Activated B cell treated with CpG ODN at 0.5 μM for 24 hours (primary cell): ENCODE data around the gene ERC1. TPM values are rescaled to one million over a fixed set of nuclear protein-coding genes. Genes with fewer than 3 reads are reported as not detected.

Experiments
- ATAC-seq: fragments of 200-7000 bp; cut with Tn5 transposase; one replicate; pipeline ENCODE4 v1.10.0; 2021; ENCODE audit warnings: low read depth, mild to moderate bottlenecking, moderate library complexity
- CTCF ChIA-PET: fragments of 350-600 bp; sonication (Branson Sonifier 250); formaldehyde crosslinking; loops from one replicate; lab custom pipeline; 2021; ENCODE audit warnings: antibody characterized with exemption; lab: Charles Lee
- POLR2A ChIA-PET: fragments of 350-600 bp; sonication (Branson Sonifier 250); formaldehyde crosslinking; loops from one replicate; lab custom pipeline; 2021; ENCODE audit warnings: antibody characterized with exemption; lab: Charles Lee
- DNase-seq: peaks from one replicate; pipeline ENCODE4 v3.0.0; 2022
- H3K27ac Mint-ChIP-seq: one replicate; pipeline ENCODE4 v1.8.0; 2020; ENCODE audit warnings: mixed read lengths
- H3K27me3 Mint-ChIP-seq: one replicate; pipeline ENCODE4 v1.8.0; 2021; ENCODE audit warnings: mixed read lengths
- H3K36me3 Mint-ChIP-seq: one replicate; pipeline ENCODE4 v1.8.0; 2021; ENCODE audit warnings: low read depth, mixed read lengths
- H3K4me1 Mint-ChIP-seq: one replicate; pipeline ENCODE4 v1.8.0; 2021; ENCODE audit warnings: mixed read lengths
- H3K4me3 Mint-ChIP-seq: one replicate; pipeline ENCODE4 v1.8.0; 2020; ENCODE audit warnings: mild to moderate bottlenecking, mixed read lengths
- H3K9me3 Mint-ChIP-seq: one replicate; pipeline ENCODE4 v1.8.0; 2020; ENCODE audit warnings: mixed read lengths
- CTCF ChIP-seq: fragments of 200-600 bp; IDR thresholded peaks from one replicate; pipeline ENCODE4 v1.8.0; 2022; ENCODE audit warnings: antibody characterized with exemption, mild to moderate bottlenecking
- intact Hi-C: fragments of 100-400 bp; cut with micrococcal nuclease; formaldehyde crosslinking; loops from one replicate; pipeline ENCODE4 v1.15.1; 2024
- total RNA-seq: library from RNA; stranded (reverse); gene quantifications from 2 replicates; pipeline ENCODE4 v1.2.3, GENCODE V29; 2022

The ERC1 gene
- total RNA-seq, 1 donor from 2014 or later: 57.0 TPM

GRCh38 chr12:1504304-1504894 lies 513.4 kb downstream of the ERC1 start:
- Mint-ChIP-seq H3K9me3 (no peaks in the 10 kb centered on the region), H3K4me3 (no peak overlapping the region), H3K27me3 (peaks cover 30% of the 10 kb centered on the region), H3K36me3 (no peaks in the 10 kb centered on the region), H3K27ac (no peak overlapping the region), H3K4me1 (peaks cover 6% of the 10 kb centered on the region)
- CTCF ChIA-PET: no interaction called here
- no peak for DNase-seq
- POLR2A ChIA-PET: interaction anchor here (0.6 kb wide), 1 partner anchor 90 kb away, joined by 4 read pairs; the partner anchor contains the start of gene FBXL14
- intact Hi-C loops: no loop called here
- ATAC-seq: no peak
- no peak for TF ChIP-seq CTCF

- Mint-ChIP-seq H3K4me1 (peaks cover 6% of the 10 kb centered on the region), H3K9me3 (no peaks in the 10 kb centered on the region), H3K27me3 (peaks cover 30% of the 10 kb centered on the region), H3K4me3 (no peak overlapping the region), H3K27ac (no peak overlapping the region), H3K36me3 (no peaks in the 10 kb centered on the region)
- ChIA-PET POLR2A (no interaction called here), CTCF (no interaction called here)
- intact Hi-C loops: no loop called here
- DNase-seq: no peak
- ATAC-seq: no peak
- TF ChIP-seq CTCF: no peak
Observed at GRCh38 chr12:1504895-1505311, 513.9 kb downstream of the ERC1 start.

- ATAC-seq: no peak
- Mint-ChIP-seq H3K27me3 (peaks cover 30% of the 10 kb centered on the region), H3K4me1 (peaks cover 6% of the 10 kb centered on the region), H3K4me3 (no peak overlapping the region), H3K27ac (no peak overlapping the region), H3K36me3 (no peaks in the 10 kb centered on the region), H3K9me3 (no peaks in the 10 kb centered on the region)
- intact Hi-C loops: no loop called here
- no peak for TF ChIP-seq CTCF
- ChIA-PET CTCF (no interaction called here), POLR2A (no interaction called here)
- no peak for DNase-seq
Observed at GRCh38 chr12:1505576-1505975, 514.6 kb downstream of the ERC1 start.

- Mint-ChIP-seq H3K36me3 (no peaks in the 10 kb centered on the region), H3K27me3 (peaks cover 38% of the 10 kb centered on the region), H3K9me3 (no peaks in the 10 kb centered on the region)
Observed at GRCh38 chr12:1507308-1507707, 516.3 kb downstream of the ERC1 start.

More at GRCh38 chr12:1507308-1507707, 516.3 kb downstream of the ERC1 start:
- intact Hi-C loops: no loop called here
- ChIA-PET CTCF (no interaction called here), POLR2A (no interaction called here)
- Mint-ChIP-seq H3K4me3 (no peak overlapping the region), H3K4me1 (peaks cover 6% of the 10 kb centered on the region), H3K27ac (no peak overlapping the region)
- no peak for ATAC-seq
- TF ChIP-seq CTCF: no peak
- DNase-seq: no peak
